K562 (cell line): ENCODE data around the gene SCYL1. TPM values are rescaled to one million over a fixed set of nuclear protein-coding genes. Genes with fewer than 3 reads are reported as not detected.
A peak's percentile ranks its signal among the peaks of the same experiment; 100 is the strongest.

Experiments
- BRCA1 ChIP-seq, 2 experiments: fragments of 450-650 bp in 1 of 2; sonication (generic) in 1 of 2; formaldehyde crosslinking in 1 of 2; IDR thresholded peaks; 2 replicates each; pipeline versions ENCODE4 v1.5.0 to v1.6.1; 2017 to 2020; ENCODE audit warnings: mild to moderate bottlenecking in 1 of 2, missing genetic modification reagents in 1 of 2
- CREM ChIP-seq: IDR thresholded peaks from 2 replicates; pipeline ENCODE4 v1.6.1; 2014; ENCODE audit warnings: antibody characterized with exemption, low read depth
- FOXK1 ChIP-seq: sonication (generic); formaldehyde crosslinking; IDR thresholded peaks from 2 replicates; pipeline ENCODE4 v1.8.0; 2022; ENCODE audit warnings: missing genetic modification reagents, mild to moderate bottlenecking, borderline replicate concordance
- GATAD2B ChIP-seq: fragments of 450-650 bp; IDR thresholded peaks from 2 replicates; pipeline ENCODE4 v1.6.1; 2017; ENCODE audit warnings: mild to moderate bottlenecking, borderline replicate concordance
- ID3 ChIP-seq, 2 experiments: fragments of 250-450 bp in 1 of 2; fragments of 450-650 bp in 1 of 2; sonication (Bioruptor Pico) in 1 of 2; IDR thresholded peaks; 2 replicates each; pipeline versions ENCODE4 v1.6.1 to v1.8.0; 2016 to 2021; ENCODE audit warnings: mild to moderate bottlenecking in 2 of 2, moderate library complexity in 2 of 2, missing compliant biosample characterization in 1 of 2, missing genetic modification characterization in 1 of 2
- JUNB ChIP-seq: fragments of 450-650 bp; formaldehyde crosslinking; conservative IDR thresholded peaks from 2 replicates; pipeline ENCODE4 v1.4.0; 2020; ENCODE audit warnings: mild to moderate bottlenecking
- RERE ChIP-seq: sonication (generic); formaldehyde crosslinking; IDR thresholded peaks from 2 replicates; pipeline ENCODE4 v1.8.0; 2023; ENCODE audit warnings: missing genetic modification reagents, mild to moderate bottlenecking, borderline replicate concordance
- SRSF3 ChIP-seq: fragments of 200-400 bp; formaldehyde crosslinking; IDR thresholded peaks from 2 replicates; pipeline ENCODE4 v1.6.1; 2016; ENCODE audit warnings: mild to moderate bottlenecking, low read length, moderate library complexity; ENCODE audit not compliant: insufficient read depth
- TEAD4 ChIP-seq, 2 experiments: sonication (generic) in 1 of 2; formaldehyde crosslinking in 1 of 2; IDR thresholded peaks; 2 replicates each; pipeline versions ENCODE4 v1.6.1 to v1.8.0; 2012 to 2022; ENCODE audit warnings: borderline replicate concordance in 1 of 2, inconsistent platforms in 1 of 2, low read length in 1 of 2, mild to moderate bottlenecking in 1 of 2, missing genetic modification reagents in 1 of 2
- TFE3 ChIP-seq: fragments of 450-650 bp; formaldehyde crosslinking; IDR thresholded peaks from 2 replicates; pipeline ENCODE4 v1.4.0; 2020; ENCODE audit warnings: mild to moderate bottlenecking, mixed read lengths
- ZMIZ1 ChIP-seq, 2 experiments: fragments of 150-350 bp in 1 of 2; IDR thresholded peaks; 2 replicates each; pipeline ENCODE4 v1.6.1; 2012 to 2016; ENCODE audit warnings: low read depth in 2 of 2, low read length in 2 of 2, mild to moderate bottlenecking in 1 of 2, moderate library complexity in 1 of 2
- ZNF239 ChIP-seq: fragments of 250-450 bp; sonication (Bioruptor Pico); IDR thresholded peaks from 2 replicates; pipeline ENCODE4 v1.4.0; 2020; ENCODE audit warnings: mild to moderate bottlenecking
- ZNF436 ChIP-seq: fragments of 250-450, 450-650 bp; sonication (Bioruptor Pico); formaldehyde crosslinking; IDR thresholded peaks from 2 replicates; pipeline ENCODE4 v1.7.0; 2020; ENCODE audit warnings: mild to moderate bottlenecking
- ZNF586 ChIP-seq: fragments of 450-650 bp; formaldehyde crosslinking; conservative IDR thresholded peaks from 2 replicates; pipeline ENCODE4 v1.4.0; 2020; ENCODE audit warnings: mild to moderate bottlenecking, moderate library complexity
- polyA plus RNA-seq, 8 experiments: library from polyadenylated mRNA; depleted of rRNA in 4 of 8; stranded (reverse) in 5 of 8; unstranded in 3 of 8; fragments of >200 nt; fragmentation: Nextera tagmentation in 2 of 8; fragmentation: Illumina TruSeq in 1 of 8; extraction: Ambion mirVana in 2 of 8; extraction: Trizol in 1 of 8; gene quantifications; 2 replicates each; pipeline versions ENCODE4 v1.2.1 to v1.2.3, GENCODE V29; 2011 to 2014; ENCODE audit warnings: inconsistent platforms in 1 of 8, missing spikeins in 1 of 8
- total RNA-seq, 7 experiments: library from RNA; depleted of rRNA in 6 of 7; stranded (reverse); fragments of >200 nt in 6 of 7; fragmentation: Illumina TruSeq in 2 of 7; extraction: Trizol in 2 of 7; gene quantifications; 2 replicates each; pipeline versions ENCODE4 v1.2.1 to v1.2.3, GENCODE V29; 2011 to 2021; ENCODE audit warnings: low replicate concordance in 1 of 7

SCYL1 gene
- total and polyA plus RNA-seq, 9 of the 15 experiments (the other 6 are each of a cell fraction or from before 2014, with no cell fraction given), result 1.9 to 145 (median 57.6) TPM

GRCh38 chr11:65501472-65502273 is 23.2 kb upstream of the SCYL1 start (continued):
- TF ChIP-seq JUNB (CRISPR knock-in tag), result no peak
- TF ChIP-seq ZNF239 (CRISPR knock-in tag), result peak; percentile 32; the same call in 1 of the 2 replicates
- TF ChIP-seq ID3 (CRISPR knock-in tag; IDR thresholded peaks at IDR 0.05), result no peak
- TF ChIP-seq ID3 (tag; IDR thresholded peaks at IDR 0.05), result no peak
- 0 out of 2 replicates have a peak, but pooled peaks have one; percentile 39 for TF ChIP-seq FOXK1 (CRISPR knock-in tag)
- TF ChIP-seq GATAD2B, result no peak
- TF ChIP-seq ZNF586 (CRISPR knock-in tag), result peak; percentile 21
- TF ChIP-seq BRCA1 (IDR thresholded peaks at IDR 0.05), result no peak
- no peak for TF ChIP-seq BRCA1 (CRISPR knock-in tag; IDR thresholded peaks at IDR 0.05)
- no peak for TF ChIP-seq RERE
- TF ChIP-seq CREM, result no peak
- peak; percentile 11; the same call in 1 of the 2 replicates for TF ChIP-seq TEAD4 (IDR thresholded peaks at IDR 0.05; ENCODE audit: low read length)
- TF ChIP-seq TEAD4 (CRISPR knock-in tag; IDR thresholded peaks at IDR 0.05; ENCODE audit: borderline replicate concordance), result no peak
- no peak for TF ChIP-seq SRSF3
- TF ChIP-seq ZNF436, result peak; percentile 56
- TF ChIP-seq ZMIZ1 (IDR thresholded peaks at IDR 0.05; ENCODE audit: low read depth in 2 of 2, low read length in 2 of 2), result 0 out of 4 replicates have a peak, but pooled peaks of 1 of the 2 experiments have one; percentile 71
- no peak for TF ChIP-seq TFE3 (CRISPR knock-in tag)
